AG08395 (cell line): ENCODE data around the gene HOXB6.

Source experiments
- DNase-seq: peaks from one replicate; pipeline ENCODE4 v3.0.0; 2012; ENCODE audit warnings: mixed read lengths, low spot score

HOXB6 gene

DNA sequence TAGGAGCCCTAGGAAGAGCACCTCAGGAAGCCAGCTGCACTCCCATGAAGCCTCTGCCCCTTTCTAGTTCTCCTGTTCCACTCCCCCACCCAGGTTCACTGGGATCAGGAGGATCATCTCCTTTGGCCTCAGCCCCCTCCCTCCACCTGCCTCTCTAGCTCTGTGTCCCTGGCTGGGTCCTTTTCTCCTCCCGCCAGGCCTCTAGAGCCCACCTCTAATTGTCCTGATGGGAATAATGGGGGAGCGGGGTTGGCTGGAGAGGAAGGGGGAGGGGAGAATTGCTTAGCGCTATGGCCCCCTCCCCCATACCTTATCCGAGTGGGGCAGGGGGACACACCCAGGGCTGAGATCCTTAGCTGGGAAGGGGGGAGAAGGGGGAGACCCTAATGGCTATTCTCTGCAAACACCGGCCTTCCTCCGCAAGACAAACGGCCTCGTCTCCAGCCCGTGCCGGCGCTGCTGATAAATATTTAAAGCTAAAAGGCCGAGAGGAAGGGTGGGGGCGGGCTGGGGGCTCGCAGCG, 5.0 kb upstream of the HOXB6 start:
- DNase-seq = no peak

DNA sequence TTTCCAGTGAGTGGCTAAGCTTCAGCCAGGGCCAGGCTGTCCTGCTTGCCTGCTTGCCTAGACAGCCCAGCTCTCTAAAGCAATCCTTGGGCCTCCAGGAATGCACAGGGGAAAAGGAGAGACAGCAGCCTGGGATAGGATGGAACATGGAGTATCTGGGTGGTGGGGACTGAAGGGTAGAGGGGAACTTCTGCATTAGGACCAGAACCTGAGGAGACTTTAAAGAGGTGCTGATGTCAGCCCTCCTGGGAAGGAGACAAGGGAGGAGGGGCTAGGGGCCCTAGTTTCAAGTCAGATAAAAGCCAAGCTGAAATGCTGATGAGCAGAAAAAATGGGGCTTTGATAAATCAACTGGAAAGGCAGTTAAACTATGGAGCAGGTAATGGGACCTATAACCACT, 4.2 kb upstream of the HOXB6 start:
- no peak for DNase-seq

- no peak for DNase-seq
Observed at GRCh38 chr17:48608494-48608834, 3.7 kb upstream of the HOXB6 start.

GRCh38 chr17:48606892-48607614, 2.3 kb upstream of the HOXB6 start:
- no peak for DNase-seq

DNA sequence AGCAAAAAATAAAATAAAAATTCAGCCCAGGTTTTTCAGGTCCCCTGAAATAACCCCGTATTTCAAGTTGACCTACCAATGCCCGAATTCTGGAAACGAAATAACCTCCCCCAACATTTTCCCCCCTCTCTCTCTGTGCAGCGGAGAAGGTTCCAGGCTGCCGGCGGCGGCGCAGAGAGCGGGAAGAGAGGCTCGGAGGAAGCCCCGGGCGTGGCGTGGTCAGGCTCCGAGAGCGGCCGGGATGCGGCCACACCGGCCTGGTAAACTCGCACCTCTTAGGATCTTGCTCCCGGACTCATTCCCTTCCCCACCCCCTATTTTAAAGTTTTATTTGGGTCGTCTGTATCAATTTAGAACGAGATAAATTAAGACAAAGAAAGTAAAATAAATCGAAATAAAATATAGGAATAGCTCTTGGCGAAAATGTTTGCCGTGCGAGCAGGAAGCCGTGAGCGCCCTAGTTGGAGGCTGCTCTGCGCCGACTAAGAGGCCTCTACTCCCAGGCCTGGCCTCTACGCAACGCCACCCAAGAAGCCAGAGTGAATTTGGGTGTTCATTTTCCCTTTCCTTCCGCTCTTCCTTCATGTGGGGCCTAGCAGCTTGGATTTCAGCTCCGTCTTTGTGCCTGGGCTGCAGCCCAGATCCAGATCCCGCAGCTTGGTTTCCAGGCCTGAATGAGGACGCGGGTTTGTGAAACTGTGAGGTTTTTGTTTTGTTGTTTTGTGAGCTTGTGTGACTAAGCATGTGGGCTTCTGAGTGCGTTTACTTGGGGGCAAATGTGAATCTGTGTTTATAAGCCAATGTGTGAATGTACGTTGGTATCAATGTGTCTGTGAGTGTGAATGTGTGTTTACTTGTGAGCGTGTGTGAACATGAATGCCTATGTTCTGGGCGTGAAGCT, 1.5 kb upstream of the HOXB6 start:
- no peak for DNase-seq

DNA sequence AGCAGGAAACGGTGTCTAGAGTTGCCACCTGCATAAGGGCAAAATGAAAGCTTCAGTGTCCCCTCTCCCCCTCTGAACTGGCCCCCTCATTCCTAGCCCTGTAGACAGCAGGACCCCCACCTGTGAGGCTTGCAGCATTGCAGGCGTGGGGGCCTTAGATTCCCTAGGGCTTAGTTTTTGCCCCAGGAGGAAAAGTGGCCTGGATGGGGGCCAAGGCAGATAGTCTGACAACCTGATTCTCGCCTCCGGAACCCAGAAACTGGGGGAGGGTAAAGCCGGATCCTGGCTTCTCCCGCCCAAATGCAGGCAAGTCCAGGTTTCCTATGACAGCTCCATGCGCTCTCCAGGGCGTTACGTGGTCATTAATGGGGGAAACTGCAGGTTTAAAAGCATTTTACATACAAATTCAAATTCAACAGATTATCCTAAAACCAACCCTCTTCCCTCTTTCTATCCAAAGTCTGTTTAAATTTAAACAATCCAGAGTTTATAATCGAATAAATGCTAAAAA, 678 bp upstream of the HOXB6 start:
- DNase-seq = no peak

- DNase-seq = no peak
Observed at GRCh38 chr17:48603959-48604769, 622 bp downstream of the HOXB6 start.

- DNase-seq = no peak
Observed at GRCh38 chr17:48601539-48602425, 3.0 kb downstream of the HOXB6 start.

GRCh38 chr17:48601207-48601538, 3.6 kb downstream of the HOXB6 start:
- DNase-seq = no peak

DNA sequence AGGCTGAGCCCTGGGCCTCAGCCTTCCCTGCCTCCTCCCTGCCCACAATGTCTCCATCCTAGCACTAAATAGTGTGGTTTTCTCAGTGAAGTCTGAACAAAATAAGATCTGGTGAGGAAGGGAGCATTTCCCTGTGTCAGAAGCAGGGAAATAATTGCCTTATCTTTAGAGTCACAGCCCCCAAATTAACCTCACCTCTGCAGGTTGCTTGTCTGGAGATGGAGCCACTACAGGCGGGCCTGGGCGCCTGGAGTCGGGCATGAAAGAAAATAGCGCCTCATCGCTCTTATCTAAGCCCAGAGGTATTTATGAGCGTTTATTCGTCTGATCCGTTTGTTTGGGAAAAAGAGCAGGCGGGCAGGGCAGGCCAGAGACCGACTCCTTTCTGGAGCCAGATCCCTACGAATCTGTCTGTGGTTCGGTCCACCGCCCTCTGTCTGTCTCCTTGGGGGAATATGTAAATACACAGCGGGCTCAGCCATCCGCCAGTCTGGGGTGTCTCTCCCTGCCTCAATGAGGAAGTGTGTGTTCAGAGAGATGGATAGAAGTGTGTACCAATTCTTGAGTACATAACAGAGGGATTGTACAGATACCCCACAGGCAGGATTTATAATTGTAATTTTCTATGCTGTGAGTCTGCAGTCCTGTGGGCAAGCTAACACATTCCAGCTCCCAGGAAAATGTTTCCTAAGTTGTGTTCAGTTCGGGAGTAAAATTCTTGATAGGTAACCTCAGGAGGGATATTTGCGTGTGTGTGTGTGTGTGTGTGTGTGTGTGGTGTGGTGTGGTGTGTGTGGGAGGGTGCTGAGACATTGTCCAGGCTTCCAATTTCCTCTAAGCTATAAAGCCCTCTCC, 4.3 kb downstream of the HOXB6 start:
- DNase-seq = no peak

GRCh38 chr17:48599354-48599753, 5.4 kb downstream of the HOXB6 start:
- no peak for DNase-seq

GRCh38 chr17:48598736-48599135, 6.0 kb downstream of the HOXB6 start:
- no peak for DNase-seq

GRCh38 chr17:48597778-48598631, 6.8 kb downstream of the HOXB6 start:
- DNase-seq = peak; percentile 77

- no peak for DNase-seq
Observed at GRCh38 chr17:48597528-48597777, 7.3 kb downstream of the HOXB6 start.

- peak; percentile 64 for DNase-seq
Observed at GRCh38 chr17:48596735-48597527, 7.9 kb downstream of the HOXB6 start.

- DNase-seq = no peak
Observed at GRCh38 chr17:48596000-48596734, 8.6 kb downstream of the HOXB6 start.

- no peak for DNase-seq
Observed at GRCh38 chr17:48595278-48595999, 9.3 kb downstream of the HOXB6 start.
